Measurements from ENCODE around the gene BTBD7. TPM values are rescaled to one million over a fixed set of nuclear protein-coding genes. Genes with fewer than 3 reads are reported as not detected.

BTBD7 gene
- total RNA-seq, 1 donor from 2014 or later, result 53.2 TPM

DNA sequence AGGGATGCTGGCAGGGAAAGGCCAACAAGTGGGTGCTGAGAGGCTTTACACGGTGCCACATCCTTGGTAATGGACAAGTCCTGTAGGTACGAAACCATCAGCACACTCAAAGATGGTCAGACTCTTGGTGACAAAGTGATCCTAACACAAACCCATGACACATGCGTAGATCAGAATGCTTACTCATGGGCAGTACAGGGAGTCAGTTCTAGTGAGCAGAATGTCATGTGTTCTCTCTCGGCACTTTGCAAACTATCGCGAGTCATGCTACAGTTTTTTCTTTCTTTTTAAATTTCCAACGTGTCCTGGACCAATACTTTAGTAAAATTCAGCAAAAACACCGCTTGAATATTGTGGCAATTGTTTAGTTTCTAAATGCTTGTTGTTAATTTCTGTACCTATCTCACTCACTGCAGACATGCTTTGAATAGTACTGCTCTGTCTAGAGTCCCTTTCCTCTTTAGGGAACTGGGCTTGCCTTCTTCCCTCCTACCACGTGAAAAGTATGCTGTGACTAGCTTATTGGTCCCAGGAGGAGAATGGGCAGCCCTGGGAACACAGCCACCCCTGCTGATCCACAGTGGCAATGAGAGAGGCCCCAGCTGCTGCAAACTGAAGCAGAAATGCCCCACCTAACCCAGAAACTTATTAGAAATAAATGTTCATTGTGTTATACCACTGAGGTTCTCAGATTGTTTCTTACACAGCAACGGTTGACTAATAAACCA lies 63.3 kb downstream of the BTBD7 start:
- Mint-ChIP-seq H3K4me1 (ENCODE audit: low read depth, unreplicated experiment) (peaks cover 27% of the 10 kb centered on the region), H3K36me3 (ENCODE audit: low read depth, unreplicated experiment) (peaks cover 21% of the 10 kb centered on the region), H3K27me3 (ENCODE audit: low read depth, unreplicated experiment) (no peaks in the 10 kb centered on the region), H3K27ac (ENCODE audit: unreplicated experiment) (peak overlapping the region; percentile 88), H3K4me3 (ENCODE audit: unreplicated experiment) (no peak overlapping the region), H3K9me3 (ENCODE audit: unreplicated experiment) (no peaks in the 10 kb centered on the region)
- Histone ChIP-seq H3K27ac (ENCODE audit: low read depth, low read length) (peak overlapping the region; percentile 60), H2AFZ (ENCODE audit: low read depth, low read length) (no peak overlapping the region), H4K20me1 (ENCODE audit: insufficient read depth, low read length) (peaks cover 22% of the 10 kb centered on the region), H3K9ac (ENCODE audit: low read length) (peak overlapping the region; percentile 60), H3K36me3 (ENCODE audit: insufficient read depth, low read length) (no peaks in the 10 kb centered on the region), H3K79me2 (ENCODE audit: insufficient read depth, low read length) (peaks cover 49% of the 10 kb centered on the region), H3K27me3 (ENCODE audit: insufficient read depth, low read length) (no peaks in the 10 kb centered on the region), H3K4me2 (ENCODE audit: low read length) (peak overlapping the region; percentile 77), H3K4me1 (ENCODE audit: insufficient read depth, low read length) (no peaks in the 10 kb centered on the region), H3K9me3 (ENCODE audit: insufficient read depth, low read depth, low read length) (no peaks in the 10 kb centered on the region), H3K4me3 (ENCODE audit: insufficient read depth, low read depth, low read length) (no peak overlapping the region)
- TF ChIP-seq, protein P1, sequence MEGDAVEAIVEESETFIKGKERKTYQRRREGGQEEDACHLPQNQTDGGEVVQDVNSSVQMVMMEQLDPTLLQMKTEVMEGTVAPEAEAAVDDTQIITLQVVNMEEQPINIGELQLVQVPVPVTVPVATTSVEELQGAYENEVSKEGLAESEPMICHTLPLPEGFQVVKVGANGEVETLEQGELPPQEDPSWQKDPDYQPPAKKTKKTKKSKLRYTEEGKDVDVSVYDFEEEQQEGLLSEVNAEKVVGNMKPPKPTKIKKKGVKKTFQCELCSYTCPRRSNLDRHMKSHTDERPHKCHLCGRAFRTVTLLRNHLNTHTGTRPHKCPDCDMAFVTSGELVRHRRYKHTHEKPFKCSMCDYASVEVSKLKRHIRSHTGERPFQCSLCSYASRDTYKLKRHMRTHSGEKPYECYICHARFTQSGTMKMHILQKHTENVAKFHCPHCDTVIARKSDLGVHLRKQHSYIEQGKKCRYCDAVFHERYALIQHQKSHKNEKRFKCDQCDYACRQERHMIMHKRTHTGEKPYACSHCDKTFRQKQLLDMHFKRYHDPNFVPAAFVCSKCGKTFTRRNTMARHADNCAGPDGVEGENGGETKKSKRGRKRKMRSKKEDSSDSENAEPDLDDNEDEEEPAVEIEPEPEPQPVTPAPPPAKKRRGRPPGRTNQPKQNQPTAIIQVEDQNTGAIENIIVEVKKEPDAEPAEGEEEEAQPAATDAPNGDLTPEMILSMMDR (IDR thresholded peaks at IDR 0.05; ENCODE audit: insufficient read depth, low read depth, low read length), result no peak
- TF ChIP-seq EZH2 (IDR thresholded peaks at IDR 0.05; ENCODE audit: insufficient read depth, low read length), result no peak
- DNase-seq (ENCODE audit: low read depth) (peak; percentile 73), FAIRE-seq (no peak)

DNA sequence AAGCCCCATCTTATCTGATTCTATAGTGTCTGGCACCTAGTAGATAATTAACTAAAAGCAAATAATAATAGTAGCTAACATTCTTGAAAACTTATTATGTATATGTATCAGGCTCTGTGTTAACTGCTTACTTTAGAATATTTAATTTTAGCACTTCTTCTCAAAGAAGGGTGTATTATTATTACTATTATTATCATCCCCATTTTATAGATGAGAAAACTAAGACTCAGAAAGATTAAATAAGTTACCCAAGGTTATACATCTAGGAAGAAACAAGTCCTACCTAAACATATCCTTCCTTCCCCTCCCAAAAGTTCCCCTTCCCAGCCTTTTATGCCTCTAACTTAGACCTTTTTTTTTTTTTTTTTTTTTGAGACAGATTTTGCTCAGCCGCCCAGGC lies 64.4 kb downstream of the BTBD7 start:
- Histone ChIP-seq H3K4me1 (ENCODE audit: insufficient read depth, low read length) (no peaks in the 10 kb centered on the region), H3K4me3 (ENCODE audit: insufficient read depth, low read depth, low read length) (no peak overlapping the region), H3K27ac (ENCODE audit: low read depth, low read length) (no peak overlapping the region), H3K36me3 (ENCODE audit: insufficient read depth, low read length) (no peaks in the 10 kb centered on the region), H3K9ac (ENCODE audit: low read length) (no peak overlapping the region), H4K20me1 (ENCODE audit: insufficient read depth, low read length) (peaks cover 26% of the 10 kb centered on the region), H3K9me3 (ENCODE audit: insufficient read depth, low read depth, low read length) (no peaks in the 10 kb centered on the region), H3K79me2 (ENCODE audit: insufficient read depth, low read length) (peaks cover 43% of the 10 kb centered on the region), H3K4me2 (ENCODE audit: low read length) (no peak overlapping the region), H2AFZ (ENCODE audit: low read depth, low read length) (no peak overlapping the region), H3K27me3 (ENCODE audit: insufficient read depth, low read length) (no peaks in the 10 kb centered on the region)
- Mint-ChIP-seq H3K27ac (ENCODE audit: unreplicated experiment) (no peak overlapping the region), H3K4me3 (ENCODE audit: unreplicated experiment) (no peak overlapping the region), H3K4me1 (ENCODE audit: low read depth, unreplicated experiment) (peaks cover 30% of the 10 kb centered on the region), H3K9me3 (ENCODE audit: unreplicated experiment) (no peaks in the 10 kb centered on the region), H3K36me3 (ENCODE audit: low read depth, unreplicated experiment) (peaks cover 15% of the 10 kb centered on the region), H3K27me3 (ENCODE audit: low read depth, unreplicated experiment) (no peaks in the 10 kb centered on the region)
- DNase-seq (ENCODE audit: low read depth) (no peak), FAIRE-seq (no peak)
- TF ChIP-seq EZH2 (IDR thresholded peaks at IDR 0.05; ENCODE audit: insufficient read depth, low read length), result no peak
- TF ChIP-seq, protein P1 (IDR thresholded peaks at IDR 0.05; ENCODE audit: insufficient read depth, low read depth, low read length), result no peak

DNA sequence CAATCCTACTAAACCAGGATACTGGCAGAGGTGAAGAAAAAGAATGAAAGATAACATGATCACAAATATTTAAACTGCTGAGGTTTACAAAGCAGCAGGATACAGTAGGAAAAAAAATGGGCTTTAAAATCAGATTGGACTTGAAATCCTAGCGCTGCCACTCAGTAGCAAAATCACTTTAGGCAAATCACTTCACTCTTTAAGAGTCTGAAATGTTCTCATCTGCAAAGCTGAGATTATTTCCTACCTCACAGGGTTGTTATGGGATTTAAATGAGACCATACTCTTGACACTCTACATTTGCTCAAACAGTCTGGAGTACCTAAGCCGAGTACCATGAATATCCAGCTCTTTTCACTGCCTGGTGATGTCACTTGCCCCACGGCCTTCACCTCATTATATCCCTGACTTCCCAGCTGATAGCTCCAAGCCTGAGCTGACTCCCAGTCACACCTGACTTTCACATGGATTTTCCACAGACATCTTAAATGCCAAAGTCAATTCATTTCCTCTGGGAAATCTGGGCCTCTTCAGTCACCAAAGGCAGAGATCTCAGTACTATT lies 65.6 kb downstream of the BTBD7 start:
- no peak overlapping the region for H3K9ac ChIP-seq (ENCODE audit: low read length)
- no peaks in the 10 kb centered on the region for H3K27me3 Mint-ChIP-seq (ENCODE audit: low read depth, unreplicated experiment)
- H3K9me3 Mint-ChIP-seq (ENCODE audit: unreplicated experiment), result no peaks in the 10 kb centered on the region
- no peak overlapping the region for H3K27ac ChIP-seq (ENCODE audit: low read depth, low read length)
- H3K27ac Mint-ChIP-seq (ENCODE audit: unreplicated experiment), result no peak overlapping the region
- H3K9me3 ChIP-seq (ENCODE audit: insufficient read depth, low read depth, low read length), result no peaks in the 10 kb centered on the region
- peaks cover 36% of the 10 kb centered on the region for H3K79me2 ChIP-seq (ENCODE audit: insufficient read depth, low read length)
- no peaks in the 10 kb centered on the region for H3K36me3 ChIP-seq (ENCODE audit: insufficient read depth, low read length)
- H3K4me1 ChIP-seq (ENCODE audit: insufficient read depth, low read length), result no peaks in the 10 kb centered on the region
- no peak for DNase-seq (ENCODE audit: low read depth)
- no peak overlapping the region for H2AFZ ChIP-seq (ENCODE audit: low read depth, low read length)
- H3K4me2 ChIP-seq (ENCODE audit: low read length), result no peak overlapping the region
- H3K4me3 ChIP-seq (ENCODE audit: insufficient read depth, low read depth, low read length), result no peak overlapping the region
- FAIRE-seq, result no peak
- peaks cover 30% of the 10 kb centered on the region for H3K4me1 Mint-ChIP-seq (ENCODE audit: low read depth, unreplicated experiment)
- H3K27me3 ChIP-seq (ENCODE audit: insufficient read depth, low read length), result no peaks in the 10 kb centered on the region
- H3K4me3 Mint-ChIP-seq (ENCODE audit: unreplicated experiment), result no peak overlapping the region
- no peak for TF ChIP-seq EZH2 (IDR thresholded peaks at IDR 0.05; ENCODE audit: insufficient read depth, low read length)
- TF ChIP-seq, protein P1 (IDR thresholded peaks at IDR 0.05; ENCODE audit: insufficient read depth, low read depth, low read length), result no peak
- H4K20me1 ChIP-seq (ENCODE audit: insufficient read depth, low read length), result peaks cover 26% of the 10 kb centered on the region
- peaks cover 8% of the 10 kb centered on the region for H3K36me3 Mint-ChIP-seq (ENCODE audit: low read depth, unreplicated experiment)

Measured in astrocyte (in vitro differentiated cells and primary cell).